GM19372 (cell line): ENCODE data around the gene GPATCH4.
"Not testable (repeated sequence)": the region's sequence is repeated elsewhere in the genome, so short reads cannot be mapped to it uniquely, and the experiment has no call there.

Source experiments
- ATAC-seq: cut with Tn5 transposase; IDR thresholded peaks from one replicate; pipeline ENCODE4 v1.9.1; 2021; ENCODE audit warnings: mild to moderate bottlenecking, low read depth, moderate library complexity; ENCODE audit not compliant: unreplicated experiment

Gene GPATCH4

DNA sequence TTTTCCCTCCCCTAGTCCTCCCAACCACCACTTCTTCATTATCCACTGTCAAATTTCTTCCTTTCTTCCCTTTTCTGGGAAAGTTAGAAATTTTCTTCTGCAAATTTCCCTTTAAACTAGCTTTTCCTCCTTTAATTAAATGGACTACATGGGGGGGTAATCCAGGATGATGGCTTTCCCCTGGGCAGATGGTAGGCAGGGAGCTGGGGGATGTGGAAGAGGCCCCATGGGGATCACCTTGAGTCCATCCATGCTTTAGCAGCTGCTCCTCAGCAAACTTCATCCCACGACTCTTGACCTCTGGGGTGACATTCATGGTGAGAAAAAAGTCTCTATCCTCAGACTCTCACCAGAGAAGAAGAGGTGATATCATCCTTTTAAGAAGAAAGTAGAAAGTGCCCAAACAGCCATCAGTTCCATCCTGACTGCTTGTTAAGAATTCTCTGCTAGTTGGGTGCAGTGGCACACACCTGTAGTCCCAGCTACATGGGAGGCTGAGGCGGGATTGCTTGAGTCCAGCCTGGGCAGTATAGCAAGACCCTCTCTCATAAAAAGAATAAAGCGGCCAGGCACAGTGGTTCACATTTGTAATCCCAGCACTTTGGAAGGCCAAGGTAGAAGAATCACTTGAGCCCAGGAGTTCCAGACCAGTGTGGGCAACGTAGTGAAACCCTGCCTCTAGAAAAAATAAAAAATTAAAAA is 2.4 kb downstream of the GPATCH4 start:
- ATAC-seq: no peak

DNA sequence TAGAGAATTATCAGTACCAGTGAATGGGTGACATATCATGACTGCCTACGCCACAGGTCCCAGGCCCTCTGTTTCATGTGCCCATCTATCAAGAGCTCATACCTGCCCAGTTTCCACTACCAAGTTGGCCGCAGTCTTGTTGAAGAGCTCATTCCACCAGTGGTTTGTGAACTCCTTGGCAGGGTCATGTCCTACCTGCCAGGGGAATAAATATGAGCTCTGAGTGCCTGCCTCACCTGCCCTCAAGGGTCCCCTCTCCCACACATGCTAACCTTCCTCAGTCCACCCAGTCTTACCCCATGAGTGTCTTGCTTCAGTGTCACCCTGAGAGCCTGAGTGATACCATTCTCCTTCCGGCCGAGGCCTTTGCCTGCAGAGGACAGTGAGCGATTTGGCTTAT is 3.2 kb downstream of the GPATCH4 start:
- ATAC-seq: no peak

DNA sequence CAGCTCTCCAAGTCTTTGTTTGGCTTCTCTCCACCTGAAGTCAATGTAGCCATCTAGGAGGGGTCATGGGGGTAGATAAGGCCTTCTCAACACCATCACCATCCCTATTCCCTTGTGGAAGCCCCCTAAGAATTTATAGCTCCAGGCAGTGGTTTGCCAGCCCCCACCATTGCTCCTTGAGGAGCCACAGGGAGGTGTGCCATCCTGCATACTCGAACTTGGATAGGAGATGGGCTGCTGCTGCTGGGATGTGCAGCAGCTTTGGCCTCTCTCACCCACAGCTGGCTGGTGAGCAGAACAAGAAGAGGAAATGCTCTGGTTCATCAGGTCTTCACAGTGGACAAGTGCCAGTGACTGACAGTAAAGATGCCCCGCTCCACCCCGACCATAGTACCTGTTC is 4.9 kb downstream of the GPATCH4 start:
- no peak for ATAC-seq

DNA sequence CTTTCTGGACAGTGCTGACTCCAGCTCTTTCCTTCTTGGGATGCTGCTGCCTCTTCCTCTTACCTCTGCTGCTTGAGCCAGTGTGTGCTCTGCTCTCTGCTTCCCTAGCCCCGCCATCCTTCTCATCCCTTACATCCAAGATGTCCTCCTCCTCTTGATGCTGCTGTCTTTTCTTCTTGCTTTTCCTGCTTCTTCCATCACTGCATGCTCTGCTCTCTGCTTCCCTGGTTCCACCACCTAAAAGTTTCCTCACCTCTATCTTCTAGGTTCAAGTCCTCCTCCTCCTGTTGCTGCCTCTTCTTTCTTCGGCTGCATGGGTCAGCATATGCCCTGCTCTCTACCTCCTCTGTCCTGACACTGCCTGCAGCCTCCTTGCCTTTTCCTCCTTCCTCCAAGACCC is 6.3 kb downstream of the GPATCH4 start:
- no peak for ATAC-seq

DNA sequence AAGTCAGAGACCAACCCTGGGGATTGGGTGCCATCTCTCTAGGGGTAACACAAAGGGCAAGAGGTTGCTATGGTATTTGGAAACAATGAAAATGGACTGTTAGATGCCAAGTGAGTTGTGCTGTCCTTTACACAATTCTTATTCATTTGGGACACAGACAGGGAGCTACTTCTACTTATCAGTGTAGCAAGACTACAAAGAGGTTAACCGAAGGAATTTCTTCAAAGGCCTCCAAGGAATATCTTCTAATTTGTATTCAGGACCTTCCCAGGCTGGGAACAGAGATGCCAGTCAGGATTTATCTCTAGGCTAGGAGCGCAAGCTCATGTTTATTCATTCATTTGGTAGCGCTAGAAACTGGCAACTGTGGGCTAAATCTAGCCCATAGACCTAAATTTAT is 7.1 kb downstream of the GPATCH4 start:
- ATAC-seq: no peak

DNA sequence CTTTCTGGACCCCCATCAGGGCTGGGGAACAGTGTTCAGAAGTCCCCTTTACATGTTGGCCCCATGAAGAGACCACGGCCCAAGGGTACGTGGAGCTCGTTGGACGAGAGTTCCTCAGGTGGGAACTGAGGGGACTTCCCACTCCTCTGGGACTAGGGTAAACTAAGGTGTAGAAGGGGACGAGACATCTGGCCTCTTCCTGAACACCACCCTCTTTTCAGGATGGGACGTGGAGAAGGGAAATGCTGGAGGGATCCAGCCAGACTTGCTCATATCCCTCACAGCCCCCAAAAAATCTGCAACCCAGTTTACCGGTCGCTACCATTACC is 7.7 kb downstream of the GPATCH4 start:
- ATAC-seq: no peak

DNA sequence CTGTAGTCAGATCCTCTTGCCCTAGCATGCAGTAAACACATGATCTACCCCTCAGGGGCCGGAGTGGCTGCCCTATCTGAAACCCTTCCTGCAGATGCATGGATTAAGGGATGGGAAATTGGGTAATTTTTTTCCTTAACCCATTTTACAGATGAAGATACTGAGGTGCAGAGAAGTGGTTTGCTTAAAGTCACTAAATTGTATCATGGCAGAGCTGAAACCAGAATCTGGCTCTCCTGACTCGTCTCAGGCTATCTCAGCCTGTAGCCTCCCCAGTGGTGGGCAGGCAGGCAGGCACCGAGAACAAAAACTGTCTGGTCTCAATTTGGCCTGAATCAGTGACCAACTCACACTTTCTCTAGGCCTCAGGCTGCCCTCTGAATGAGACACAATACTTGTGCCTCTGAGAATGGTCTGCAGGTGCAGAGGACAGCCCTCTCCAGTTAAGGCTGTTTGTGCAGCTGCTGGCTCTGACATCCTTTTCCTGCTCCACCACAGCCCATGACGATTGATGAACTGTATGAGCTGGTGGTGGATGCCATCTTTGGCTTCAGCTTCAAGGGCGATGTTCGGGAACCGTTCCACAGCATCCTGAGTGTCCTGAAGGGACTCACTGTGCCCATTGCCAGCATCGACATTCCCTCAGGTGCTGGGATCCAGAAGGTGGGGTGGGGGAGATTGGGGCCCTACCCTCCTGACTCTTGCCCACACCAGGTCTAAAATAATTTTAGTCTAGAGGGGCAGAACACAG is 8.2 kb downstream of the GPATCH4 start:
- ATAC-seq: no peak

DNA sequence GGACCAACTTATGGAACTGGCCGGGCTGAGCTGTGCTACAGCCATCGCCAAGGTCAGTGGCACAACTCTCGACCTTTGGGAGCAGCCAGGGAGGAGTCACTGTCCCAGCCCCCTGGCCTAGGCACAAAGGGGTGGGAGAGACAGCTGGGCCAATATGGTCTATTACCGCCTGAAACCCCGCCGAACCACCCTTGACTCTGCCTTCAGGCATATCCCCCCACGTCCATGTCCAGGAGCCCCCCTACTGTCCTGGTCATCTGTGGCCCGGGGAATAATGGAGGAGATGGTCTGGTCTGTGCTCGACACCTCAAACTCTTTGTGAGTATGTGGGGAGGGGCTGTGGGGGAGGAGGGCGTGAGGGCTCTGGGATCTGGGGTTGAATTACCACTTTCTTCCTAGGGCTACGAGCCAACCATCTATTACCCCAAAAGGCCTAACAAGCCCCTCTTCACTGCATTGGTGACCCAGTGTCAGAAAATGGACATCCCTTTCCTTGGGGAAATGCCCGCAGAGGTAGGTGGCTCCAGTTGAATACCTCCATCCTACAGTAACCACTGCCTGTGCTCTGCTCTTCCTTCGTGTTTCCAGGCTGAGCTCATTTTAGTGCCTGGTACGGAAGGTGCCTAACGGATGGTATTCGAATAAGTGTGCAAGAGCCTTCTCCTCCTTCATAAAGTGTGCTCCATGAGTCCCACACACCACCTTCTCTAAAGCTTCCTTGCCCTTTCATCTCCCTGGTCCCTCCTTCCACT is 8.9 kb downstream of the GPATCH4 start:
- no peak for ATAC-seq

DNA sequence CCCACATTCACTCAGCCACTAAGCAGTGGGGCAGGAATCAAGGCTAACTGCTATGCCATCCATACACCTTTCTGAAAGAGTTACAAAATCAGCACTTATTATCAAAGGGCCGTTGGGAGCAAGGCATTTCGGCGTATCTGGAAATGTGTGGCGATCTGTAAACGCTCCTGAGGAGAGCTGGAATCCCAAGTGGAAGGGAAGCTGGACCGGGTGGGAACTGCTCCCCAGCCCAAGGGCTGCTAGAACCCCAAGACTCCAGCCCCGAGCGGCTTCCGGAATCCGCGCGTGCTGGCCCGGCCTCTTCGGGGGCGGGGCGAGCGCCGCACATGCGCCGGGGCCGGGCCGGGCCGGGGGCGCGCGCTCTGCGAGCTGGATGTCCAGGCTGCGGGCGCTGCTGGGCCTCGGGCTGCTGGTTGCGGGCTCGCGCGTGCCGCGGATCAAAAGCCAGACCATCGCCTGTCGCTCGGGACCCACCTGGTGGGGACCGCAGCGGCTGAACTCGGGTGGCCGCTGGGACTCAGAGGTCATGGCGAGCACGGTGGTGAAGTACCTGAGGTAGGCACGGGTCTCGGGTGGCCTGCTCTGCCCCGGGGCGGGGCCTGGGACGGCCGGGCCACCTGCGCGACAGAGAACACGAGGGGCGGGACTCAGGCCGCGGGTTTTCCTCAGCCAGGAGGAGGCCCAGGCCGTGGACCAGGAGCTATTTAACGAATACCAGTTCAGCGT is 9.7 kb downstream of the GPATCH4 start, which contains the start of gene NAXE:
NAXE (plus strand) TSS at position 345 of the 726 bp plus-strand sequence; CDS start at position 374, 29 bp downstream.
- peak; percentile 92 for ATAC-seq

DNA sequence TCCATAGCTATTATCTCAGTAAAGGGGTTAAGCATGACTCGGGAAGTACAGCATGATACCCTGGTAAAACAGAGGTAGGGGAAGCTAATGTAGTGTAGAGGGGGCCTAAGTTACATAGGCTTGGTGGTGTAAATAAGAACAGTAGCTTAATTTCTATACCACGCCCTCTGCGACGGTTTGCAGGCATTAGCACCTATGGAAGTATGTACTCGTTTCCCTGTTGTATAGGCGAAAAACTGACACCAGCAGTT is 10.2 kb downstream of the GPATCH4 start:
- no peak for ATAC-seq

DNA sequence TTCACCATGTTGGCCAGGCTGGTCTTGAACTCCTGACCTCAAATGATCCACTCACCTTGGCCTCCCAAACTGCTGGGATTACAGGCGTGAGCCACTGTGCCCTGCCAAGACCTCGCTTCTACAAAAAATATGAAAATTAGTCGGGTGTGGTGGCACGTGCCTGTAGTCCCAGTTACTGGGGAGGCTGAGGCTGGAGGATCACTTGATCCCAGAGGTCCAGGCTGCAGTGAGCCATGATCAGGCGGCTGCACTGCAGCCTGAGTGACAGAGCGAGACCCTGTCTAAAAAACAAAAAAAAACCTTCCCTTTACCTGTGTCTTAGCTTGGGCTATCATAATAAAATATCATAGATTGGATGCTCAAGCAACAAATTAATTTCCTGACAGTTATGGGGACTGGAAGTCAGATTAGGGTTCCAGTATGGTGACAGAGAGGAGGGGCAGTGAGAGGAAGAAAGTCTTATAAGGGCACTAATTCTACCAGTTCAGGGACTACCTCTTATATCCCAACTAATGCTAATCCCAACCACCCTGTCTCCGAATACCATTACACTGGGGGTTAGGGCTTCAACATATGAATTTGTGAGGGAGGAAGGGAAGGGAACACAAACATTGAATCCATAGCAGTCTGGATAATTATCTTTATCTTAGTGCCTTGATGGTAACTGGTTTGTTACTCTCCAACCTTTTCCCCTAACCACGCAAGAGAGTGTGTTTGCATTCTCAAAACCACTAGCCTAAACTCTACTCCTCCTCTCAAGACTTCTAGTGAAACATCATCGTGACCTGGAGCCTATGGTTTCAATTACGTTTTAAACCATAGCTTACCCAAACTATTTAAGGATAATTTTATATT is 10.7 kb downstream of the GPATCH4 start:
- ATAC-seq: no peak

DNA sequence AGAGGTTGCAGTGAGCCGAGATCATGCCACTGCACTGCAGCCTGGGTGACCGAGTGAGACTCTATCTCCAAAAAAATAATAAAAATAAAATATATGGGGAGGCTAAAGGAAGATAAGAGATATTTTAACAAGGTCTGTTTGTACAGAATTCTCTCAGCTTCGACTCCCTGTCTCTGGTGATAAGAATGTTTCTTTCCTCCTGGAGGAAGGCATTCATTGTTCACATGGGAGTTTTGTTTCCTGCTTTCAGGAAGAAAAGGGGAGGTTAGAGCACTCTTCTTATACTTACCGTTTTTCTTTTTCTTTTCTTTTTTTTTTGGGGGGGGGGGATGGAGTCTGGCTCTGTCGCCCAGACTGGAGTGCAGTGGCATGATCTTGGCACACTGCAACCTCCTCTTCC is 11.7 kb downstream of the GPATCH4 start:
- ATAC-seq: no peak

DNA sequence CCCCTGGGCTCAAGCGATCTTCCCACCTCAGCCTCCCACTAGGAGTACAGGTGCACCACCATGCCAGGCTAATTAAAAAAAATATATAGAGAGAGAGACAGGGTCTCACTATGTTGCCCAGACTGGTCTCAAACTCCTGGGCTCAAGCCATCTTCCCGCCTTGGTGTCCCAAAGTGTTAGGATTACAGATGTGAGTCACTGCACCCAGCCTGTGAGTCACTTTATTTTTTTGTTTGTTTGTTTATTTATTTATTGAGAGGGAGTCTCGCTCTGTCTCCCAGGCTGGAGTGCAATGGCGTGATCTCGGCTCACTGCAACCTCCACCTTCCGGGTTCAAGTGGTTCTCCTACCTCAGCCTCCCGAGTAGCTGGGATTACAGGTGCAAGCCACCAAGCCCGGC is 13.4 kb downstream of the GPATCH4 start:
- not testable (repeated sequence) for ATAC-seq

DNA sequence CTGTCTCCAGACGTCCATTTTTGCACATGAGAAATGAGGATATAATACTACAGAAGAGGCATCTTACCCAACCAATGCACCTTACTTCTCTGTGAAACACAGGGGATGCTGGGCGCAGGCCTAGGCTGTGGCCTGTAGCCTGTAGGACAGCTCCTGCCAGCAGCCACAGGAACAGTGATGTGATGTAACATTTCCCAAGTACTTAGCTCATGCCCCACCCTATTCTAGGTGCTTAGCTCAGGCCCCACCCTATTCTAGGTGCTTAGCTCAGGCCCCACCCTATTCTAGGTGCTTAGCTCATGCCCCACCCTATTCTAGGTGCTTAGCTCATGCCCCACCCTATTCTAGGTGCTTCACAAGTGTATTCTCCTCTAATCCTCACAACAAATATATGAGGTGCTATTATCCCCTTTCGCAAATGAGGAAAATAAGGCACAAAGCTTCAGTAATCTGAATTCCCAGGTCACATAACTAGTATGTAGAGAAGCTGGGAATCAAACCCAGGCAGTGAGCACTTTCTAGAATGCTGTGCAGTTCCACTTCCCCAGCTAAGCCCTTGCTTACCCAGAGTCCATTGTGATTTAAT is 14.3 kb downstream of the GPATCH4 start:
- ATAC-seq: no peak

DNA sequence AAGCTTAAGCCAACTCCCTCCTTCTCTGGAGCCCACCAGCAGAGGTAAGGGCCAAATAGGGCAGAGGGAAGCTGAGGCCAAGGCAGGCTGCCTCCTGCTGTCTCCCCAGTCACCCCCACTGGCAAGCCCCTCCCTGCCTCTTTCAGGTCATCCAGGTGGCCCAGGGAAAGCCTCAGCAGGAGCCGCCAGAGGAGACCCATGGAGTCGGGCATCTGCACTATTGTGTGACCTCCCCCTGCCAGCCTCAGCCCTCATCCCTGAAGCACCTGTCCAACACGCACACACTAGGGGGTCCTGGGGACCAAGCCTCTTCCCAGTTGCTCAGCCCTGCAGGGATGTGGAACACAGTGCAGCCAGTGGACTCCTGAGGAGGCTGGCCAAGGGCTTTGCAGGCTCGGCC is 15.0 kb downstream of the GPATCH4 start:
- ATAC-seq: no peak

DNA sequence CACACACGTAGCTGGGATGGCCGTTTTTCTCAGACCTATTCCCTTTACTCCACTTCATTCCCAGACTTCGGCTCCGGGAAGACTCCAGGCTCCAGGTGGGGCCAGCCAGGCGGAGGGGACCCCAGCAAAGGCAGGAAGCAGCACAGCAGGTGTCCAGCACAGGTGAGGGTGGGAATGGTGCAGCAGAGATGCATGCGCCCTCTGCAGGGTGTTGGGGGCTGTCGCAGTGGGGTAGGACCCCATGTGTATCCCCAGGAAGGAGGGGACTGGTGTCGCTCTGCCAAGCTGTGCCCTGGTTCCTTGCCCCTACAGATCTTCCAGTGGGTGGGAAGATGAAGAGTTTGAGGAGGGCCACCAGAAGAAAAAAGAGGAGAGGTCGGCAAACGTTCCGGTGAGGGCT is 16.5 kb downstream of the GPATCH4 start:
- no peak for ATAC-seq

DNA sequence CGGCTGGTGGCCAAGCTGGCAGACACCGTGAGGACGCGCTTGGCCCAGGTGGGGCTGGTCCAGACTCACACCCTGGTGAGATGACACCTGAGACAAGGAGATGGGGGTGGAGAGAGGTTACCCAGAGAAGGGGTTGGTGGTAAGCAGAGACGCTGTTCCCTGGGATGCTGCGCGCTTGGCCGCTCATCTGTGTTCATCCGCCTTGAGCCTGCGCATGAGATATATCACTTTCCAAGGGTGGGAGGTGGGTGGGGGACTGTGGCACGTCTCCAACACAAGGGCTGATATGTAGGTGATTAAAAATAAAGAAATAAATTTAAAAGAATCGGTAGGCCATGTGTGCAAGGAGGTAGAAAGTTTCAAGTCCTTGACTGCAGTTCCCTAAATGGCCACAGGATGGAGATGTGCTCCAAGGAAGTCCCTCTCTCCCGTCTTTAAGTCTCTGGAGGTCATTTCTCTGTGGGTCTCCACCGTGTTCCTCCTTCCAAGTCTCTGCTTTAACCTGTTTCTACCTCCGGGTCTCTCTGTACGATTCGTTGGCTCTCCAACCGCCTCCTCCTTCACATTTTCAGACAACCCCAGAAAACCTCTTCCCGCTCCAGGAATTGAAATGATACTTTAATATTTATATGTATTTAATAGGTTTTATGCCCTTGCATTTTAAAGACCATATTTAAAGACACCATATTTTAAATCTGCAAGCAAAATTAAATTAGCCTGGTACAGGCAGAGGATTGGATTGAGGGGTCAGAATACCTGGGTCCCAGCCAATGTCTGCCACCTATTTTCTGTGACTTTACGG is 17.3 kb downstream of the GPATCH4 start:
- no peak for ATAC-seq

DNA sequence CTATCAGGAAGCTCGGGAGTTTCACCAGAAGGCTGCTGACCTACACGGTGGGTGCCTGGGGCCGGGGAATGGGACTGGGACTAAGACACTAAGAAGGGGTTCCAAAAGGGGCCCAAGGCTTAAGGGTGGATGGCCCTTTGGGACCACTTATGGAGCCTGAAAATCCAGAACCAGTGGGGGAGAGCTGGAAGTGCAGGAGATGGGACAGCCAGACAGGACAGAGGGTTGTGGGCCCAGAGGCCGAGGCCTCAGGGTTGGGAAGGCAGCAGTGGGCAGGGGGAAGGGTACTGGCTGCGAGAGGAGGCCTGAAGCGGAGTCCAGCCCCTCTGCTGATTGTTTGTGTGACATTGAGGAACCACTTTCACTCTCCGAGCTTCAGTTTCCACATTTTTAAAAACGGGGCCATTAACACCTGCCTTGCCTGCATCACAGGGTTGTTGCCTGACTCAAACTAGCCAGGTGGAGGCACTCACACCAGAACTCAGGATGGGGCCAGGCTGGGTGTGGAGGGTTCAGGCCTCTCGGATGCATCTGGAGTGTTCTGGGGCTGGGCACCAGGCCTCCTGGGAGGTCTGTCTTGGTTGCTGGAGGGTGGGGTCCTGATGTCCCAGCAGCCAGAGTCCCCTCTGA is 18.8 kb downstream of the GPATCH4 start:
- ATAC-seq: no peak
